Upper lobe of left lung (tissue), 6 donors: ENCODE results near the gene EXOC3L2. TPM values are rescaled to one million over a fixed set of nuclear protein-coding genes. Genes with fewer than 3 reads are reported as not detected.

Experiments
- ATAC-seq, 2 donors: fragments of 200-7000 bp; cut with Tn5 transposase; one replicate each; pipeline ENCODE4 v1.9.1; 2022; ENCODE audit warnings: mild to moderate bottlenecking in 2 of 2, moderate library complexity in 2 of 2; ENCODE audit not compliant: low FRiP score in 2 of 2
- DNase-seq, 2 donors: peaks; one replicate each; pipeline ENCODE4 v3.0.0-alpha.2; 2019 to 2020
- H3K27ac ChIP-seq, 4 donors: fragments of 200-600 bp; sonication (generic); one replicate each; pipeline ENCODE4 v1.5.1; 2016 to 2019
- H3K27me3 ChIP-seq, 4 donors: fragments of 200-600 bp; sonication (generic); one replicate each; pipeline ENCODE4 v1.5.1; 2017 to 2019
- H3K36me3 ChIP-seq, 4 donors: fragments of 200-600 bp; sonication (generic); one replicate each; pipeline ENCODE4 v1.5.1; 2016 to 2019
- H3K4me1 ChIP-seq, 4 donors: fragments of 200-600 bp; sonication (generic); one replicate each; pipeline ENCODE4 v1.5.1; 2018 to 2019
- H3K4me3 ChIP-seq, 4 donors: fragments of 200-600 bp; sonication (generic); one replicate each; pipeline ENCODE4 v1.5.1; 2017 to 2019; ENCODE audit warnings: mild to moderate bottlenecking in 2 of 4, moderate library complexity in 1 of 4
- H3K9me3 ChIP-seq, 4 donors: fragments of 200-600 bp; sonication (generic); one replicate each; pipeline ENCODE4 v1.5.1; 2018 to 2019
- CTCF ChIP-seq, 6 experiments: fragments of 450-650 bp in 4 of 6; fragments of 200-600 bp in 2 of 6; sonication (generic) in 2 of 6; IDR thresholded peaks; one replicate each; pipeline ENCODE4 v1.5.1; 2016 to 2019; ENCODE audit warnings: antibody characterized with exemption in 6 of 6
- EP300 ChIP-seq, 4 donors: sonication (generic); formaldehyde crosslinking; IDR thresholded peaks; one replicate each; pipeline ENCODE4 v1.5.1; 2017; ENCODE audit warnings: antibody characterized with exemption in 4 of 4, control low read depth in 2 of 4
- POLR2A ChIP-seq, 4 donors: fragments of 450-650 bp; IDR thresholded peaks; one replicate each; pipeline ENCODE4 v1.5.1; 2016 to 2017; ENCODE audit warnings: antibody characterized with exemption in 4 of 4, mild to moderate bottlenecking in 2 of 4
- POLR2AphosphoS5 ChIP-seq, 2 donors: sonication (generic); formaldehyde crosslinking; IDR thresholded peaks; one replicate each; pipeline ENCODE4 v1.5.1; 2017; ENCODE audit warnings: antibody characterized with exemption in 2 of 2
- WGBS, 2 donors: methylation state at CpG; one replicate each; pipeline ENCODE4 v1.1.5; 2017 to 2018; 5-methylcytosine and 5-hydroxymethylcytosine counted together
- total RNA-seq, 6 donors: library from RNA; depleted of rRNA in 4 of 6; stranded (reverse); fragments of >200 nt in 4 of 6; gene quantifications; one replicate each; pipeline versions ENCODE4 v1.1.0 to v1.2.1, GENCODE V29; 2016 to 2021
- donor health status: DM: no; HTN: no; CAD: no; lungs with moderate emphysema.
- donor health status: DM: no; HTN: yes; CAD: no; lungs with severe emphysema.

Gene EXOC3L2
- total RNA-seq, 6 donors from 2014 or later: 1.1 to 10.0 (median 2.7) TPM

GRCh38 chr19:45177817-45178261 lies 67.4 kb downstream of the EXOC3L2 start, which contains the start of gene TRAPPC6A:
Gene TRAPPC6A, minus strand, starts transcription at chr19:45178237. Its CDS starts 19 bp downstream, at chr19:45178218.
- TF ChIP-seq POLR2AphosphoS5 (IDR thresholded peaks at IDR 0.05) (peak; percentile 74 to 83), CTCF (IDR thresholded peaks at IDR 0.05) (no peak), POLR2A (IDR thresholded peaks at IDR 0.05) (peak in 3 of 4 donors; percentile 67 to 89 (median 71)), EP300 (IDR thresholded peaks at IDR 0.05) (no peak)
- Histone ChIP-seq H3K9me3 (no peaks in the 10 kb centered on the region), H3K4me3 (peak within 1 kb of the TSS; percentile 73 to 91 (median 82)), H3K4me1 (peaks cover 28 to 40% (median 31%) of the 10 kb centered on the region in 4 donors), H3K27ac (peak within 1 kb of the TSS; percentile 94 to 95 (median 94)), H3K36me3 (peaks cover 0 to 4% (median 2%) of the 10 kb centered on the region in 4 donors), H3K27me3 (no peaks in the 10 kb centered on the region)
- peak in 1 of 2 donors; percentile 51 for DNase-seq
- peak; percentile 1 to 23 for ATAC-seq
- WGBS, 2 donors: 0% methylated on average over 19 to 34 of the region's 36 CpGs

GRCh38 chr19:45175515-45176345 lies 69.5 kb downstream of the EXOC3L2 start:
- WGBS, 2 donors: 81 to 82% methylated on average over 10 of the region's 10 CpGs
- TF ChIP-seq EP300 (IDR thresholded peaks at IDR 0.05): no peak
- no peak for TF ChIP-seq POLR2A (IDR thresholded peaks at IDR 0.05)
- TF ChIP-seq POLR2AphosphoS5 (IDR thresholded peaks at IDR 0.05): no peak
- TF ChIP-seq CTCF (IDR thresholded peaks at IDR 0.05): no peak
- Histone ChIP-seq H3K9me3 (no peaks in the 10 kb centered on the region), H3K4me1 (peaks cover 34 to 46% (median 34%) of the 10 kb centered on the region in 4 donors), H3K4me3 (no peak overlapping the region), H3K27me3 (no peaks in the 10 kb centered on the region), H3K27ac (no peak overlapping the region), H3K36me3 (no peaks in the 10 kb centered on the region)
- ATAC-seq (no peak), DNase-seq (no peak)

GRCh38 chr19:45173816-45174215 lies 71.4 kb downstream of the EXOC3L2 start:
- WGBS, 2 donors: 78 to 86% methylated on average over 11 to 12 of the region's 12 CpGs

GRCh38 chr19:45172611-45173208 lies 72.5 kb downstream of the EXOC3L2 start:
- Histone ChIP-seq H3K4me3 (no peak overlapping the region), H3K9me3 (no peaks in the 10 kb centered on the region), H3K27ac (peak overlapping the region in 2 of 4 donors; percentile 27 to 44), H3K36me3 (no peaks in the 10 kb centered on the region), H3K27me3 (no peaks in the 10 kb centered on the region), H3K4me1 (peaks cover 25 to 36% (median 29%) of the 10 kb centered on the region in 4 donors)
- ATAC-seq (no peak), DNase-seq (no peak)
- TF ChIP-seq EP300 (IDR thresholded peaks at IDR 0.05): no peak
- TF ChIP-seq POLR2AphosphoS5 (IDR thresholded peaks at IDR 0.05): no peak
- no peak for TF ChIP-seq POLR2A (IDR thresholded peaks at IDR 0.05)
- TF ChIP-seq CTCF (IDR thresholded peaks at IDR 0.05): no peak
- WGBS, 2 donors: 91 to 97% methylated on average over 13 to 14 of the region's 18 CpGs

More at GRCh38 chr19:45173816-45174215, 71.4 kb downstream of the EXOC3L2 start:
- no peaks in the 10 kb centered on the region for H3K36me3 ChIP-seq
- H3K27ac ChIP-seq: no peak overlapping the region
- ATAC-seq: no peak
- no peaks in the 10 kb centered on the region for H3K9me3 ChIP-seq
- H3K4me3 ChIP-seq: no peak overlapping the region
- peaks cover 26 to 38% (median 28%) of the 10 kb centered on the region in 4 donors for H3K4me1 ChIP-seq
- no peak for TF ChIP-seq POLR2AphosphoS5 (IDR thresholded peaks at IDR 0.05)
- TF ChIP-seq POLR2A (IDR thresholded peaks at IDR 0.05): no peak
- TF ChIP-seq CTCF (IDR thresholded peaks at IDR 0.05): no peak
- TF ChIP-seq EP300 (IDR thresholded peaks at IDR 0.05): no peak
- DNase-seq: no peak
- no peaks in the 10 kb centered on the region for H3K27me3 ChIP-seq
